ENCODE measurements around the gene CTSC.

CTSC gene

GRCh38 chr11:88337181-88337986, at the start of gene CTSC:
Gene CTSC, minus strand, starts transcription at chr11:88337736. Its CDS starts 64 bp downstream, at chr11:88337672.
- peak; percentile 99 for DNase-seq (ENCODE audit: low read depth)
- TF ChIP-seq, protein P1, sequence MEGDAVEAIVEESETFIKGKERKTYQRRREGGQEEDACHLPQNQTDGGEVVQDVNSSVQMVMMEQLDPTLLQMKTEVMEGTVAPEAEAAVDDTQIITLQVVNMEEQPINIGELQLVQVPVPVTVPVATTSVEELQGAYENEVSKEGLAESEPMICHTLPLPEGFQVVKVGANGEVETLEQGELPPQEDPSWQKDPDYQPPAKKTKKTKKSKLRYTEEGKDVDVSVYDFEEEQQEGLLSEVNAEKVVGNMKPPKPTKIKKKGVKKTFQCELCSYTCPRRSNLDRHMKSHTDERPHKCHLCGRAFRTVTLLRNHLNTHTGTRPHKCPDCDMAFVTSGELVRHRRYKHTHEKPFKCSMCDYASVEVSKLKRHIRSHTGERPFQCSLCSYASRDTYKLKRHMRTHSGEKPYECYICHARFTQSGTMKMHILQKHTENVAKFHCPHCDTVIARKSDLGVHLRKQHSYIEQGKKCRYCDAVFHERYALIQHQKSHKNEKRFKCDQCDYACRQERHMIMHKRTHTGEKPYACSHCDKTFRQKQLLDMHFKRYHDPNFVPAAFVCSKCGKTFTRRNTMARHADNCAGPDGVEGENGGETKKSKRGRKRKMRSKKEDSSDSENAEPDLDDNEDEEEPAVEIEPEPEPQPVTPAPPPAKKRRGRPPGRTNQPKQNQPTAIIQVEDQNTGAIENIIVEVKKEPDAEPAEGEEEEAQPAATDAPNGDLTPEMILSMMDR (IDR thresholded peaks at IDR 0.05; ENCODE audit: low read depth, low read length) = no peak
- TF ChIP-seq MAX (IDR thresholded peaks at IDR 0.05; ENCODE audit: low read depth, low read length) (peak; percentile 98), POLR2A (IDR thresholded peaks at IDR 0.05; ENCODE audit: extremely low read depth, insufficient read length) (peak; percentile 100), MYC (IDR thresholded peaks at IDR 0.05; ENCODE audit: low read depth, low read length) (peak; percentile 100)

GRCh38 chr11:88384669-88385005, 47.1 kb upstream of the CTSC start:
- H3K4me3 ChIP-seq (ENCODE audit: low read depth, low read length) = no peak overlapping the region
- no peak for DNase-seq (ENCODE audit: low read depth)
- TF ChIP-seq, protein P1 (IDR thresholded peaks at IDR 0.05; ENCODE audit: low read depth, low read length) = no peak
- no peak for TF ChIP-seq POLR2A (IDR thresholded peaks at IDR 0.05; ENCODE audit: extremely low read depth, insufficient read length)
- TF ChIP-seq MAX (IDR thresholded peaks at IDR 0.05; ENCODE audit: low read depth, low read length) = no peak
- no peak for TF ChIP-seq MYC (IDR thresholded peaks at IDR 0.05; ENCODE audit: low read depth, low read length)

More at GRCh38 chr11:88337181-88337986, at the start of gene CTSC:
- peak within 1 kb of the TSS; percentile 91 for H3K4me3 ChIP-seq (ENCODE audit: low read depth, low read length)

DNA sequence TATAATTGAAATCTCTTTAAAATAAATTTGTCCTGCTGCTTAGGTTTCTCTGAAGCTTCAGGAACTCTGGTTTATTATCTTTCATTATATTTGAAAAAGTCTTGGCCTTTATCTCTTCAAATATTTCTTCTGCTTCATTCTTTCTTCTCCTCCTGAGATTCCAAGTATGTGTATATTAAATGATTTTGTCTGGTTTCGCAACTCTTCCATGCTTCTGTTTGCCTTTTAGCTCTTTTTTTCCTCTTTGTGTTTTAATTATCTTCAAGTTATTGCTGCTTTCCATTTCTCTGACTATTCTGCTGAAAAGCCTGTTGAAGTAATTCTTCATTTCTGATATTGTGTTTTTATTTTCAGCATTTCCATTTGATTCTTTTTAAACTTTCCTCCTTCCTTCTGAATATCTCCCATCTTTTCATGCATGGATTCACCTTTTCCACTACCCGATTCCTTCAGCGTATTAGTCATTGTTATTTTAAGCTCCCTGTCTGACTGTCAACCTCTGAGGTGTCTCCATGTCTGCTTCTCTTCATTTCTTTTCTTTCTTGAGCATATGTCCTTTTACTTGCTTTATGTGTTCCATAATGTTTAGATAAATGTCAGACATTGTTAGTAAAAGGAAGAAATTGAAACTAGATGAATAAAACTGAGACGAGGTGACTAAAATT, 46.6 kb upstream of the CTSC start:
- no peak overlapping the region for H3K4me3 ChIP-seq (ENCODE audit: low read depth, low read length)
- DNase-seq (ENCODE audit: low read depth) = no peak
- TF ChIP-seq POLR2A (IDR thresholded peaks at IDR 0.05; ENCODE audit: extremely low read depth, insufficient read length) (no peak), MYC (IDR thresholded peaks at IDR 0.05; ENCODE audit: low read depth, low read length) (no peak), MAX (IDR thresholded peaks at IDR 0.05; ENCODE audit: low read depth, low read length) (no peak)
- TF ChIP-seq, protein P1 (IDR thresholded peaks at IDR 0.05; ENCODE audit: low read depth, low read length) = no peak

DNA sequence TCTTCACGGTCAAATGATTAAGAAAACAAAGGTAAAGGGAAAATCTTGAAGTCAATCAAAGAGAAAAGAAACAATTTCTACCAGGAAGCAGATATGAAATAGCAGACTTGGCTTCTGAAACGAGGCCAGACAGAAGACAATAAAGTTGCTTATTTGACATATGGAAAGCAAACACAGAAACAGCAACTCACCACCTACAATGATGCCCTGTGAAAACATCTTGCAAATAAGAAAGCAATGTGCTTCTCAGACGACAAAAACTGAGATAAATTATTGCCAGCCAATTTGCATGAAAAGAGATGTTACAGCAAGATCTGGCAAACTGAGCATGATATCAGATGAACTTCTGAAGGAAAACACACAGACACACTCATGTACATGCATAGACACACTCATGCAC, 45.9 kb upstream of the CTSC start:
- no peak overlapping the region for H3K4me3 ChIP-seq (ENCODE audit: low read depth, low read length)
- no peak for DNase-seq (ENCODE audit: low read depth)
- no peak for TF ChIP-seq POLR2A (IDR thresholded peaks at IDR 0.05; ENCODE audit: extremely low read depth, insufficient read length)
- TF ChIP-seq, protein P1 (IDR thresholded peaks at IDR 0.05; ENCODE audit: low read depth, low read length) = no peak
- no peak for TF ChIP-seq MAX (IDR thresholded peaks at IDR 0.05; ENCODE audit: low read depth, low read length)

- DNase-seq (ENCODE audit: low read depth) = no peak
- TF ChIP-seq MAX (IDR thresholded peaks at IDR 0.05; ENCODE audit: low read depth, low read length) = no peak
- TF ChIP-seq, protein P1 (IDR thresholded peaks at IDR 0.05; ENCODE audit: low read depth, low read length) = no peak
- TF ChIP-seq POLR2A (IDR thresholded peaks at IDR 0.05; ENCODE audit: extremely low read depth, insufficient read length) = no peak
- no peak for TF ChIP-seq MYC (IDR thresholded peaks at IDR 0.05; ENCODE audit: low read depth, low read length)
- H3K4me3 ChIP-seq (ENCODE audit: low read depth, low read length) = no peak overlapping the region
Observed at GRCh38 chr11:88379130-88379529, 41.6 kb upstream of the CTSC start.
